ENCODE measurements around the gene CPN2.

DNA sequence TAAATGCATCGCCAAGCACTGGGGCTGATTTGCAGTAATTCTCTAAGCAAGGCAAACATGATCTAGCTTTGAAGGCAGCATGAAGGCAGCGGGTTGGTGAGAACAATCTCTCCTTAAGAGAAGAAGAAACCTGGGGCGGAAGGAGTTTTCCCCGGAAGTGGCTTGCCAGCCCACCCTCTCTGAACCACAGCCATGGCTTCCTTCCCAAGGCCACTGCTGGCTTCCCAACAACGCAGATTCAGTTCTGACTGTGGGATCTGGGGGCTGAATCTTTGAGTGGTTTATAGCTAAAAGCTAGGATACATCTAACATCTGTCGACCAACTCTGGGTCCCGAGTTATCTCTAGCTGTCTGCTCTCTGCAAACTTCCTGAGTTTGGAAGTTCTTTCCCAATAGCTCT, 4.3 kb upstream of the CPN2 start:
- TF ChIP-seq POLR2AphosphoS5 (IDR thresholded peaks at IDR 0.05; ENCODE audit: low read depth, low read length) (no peak), SIN3A (IDR thresholded peaks at IDR 0.05; ENCODE audit: borderline replicate concordance, insufficient read depth, low read length) (no peak)

Measured in PFSK-1 (cell line).